CD4-positive, alpha-beta T cell treated with Interleukin-6 for 4 hours (primary cell): ENCODE data around the gene MCTP2.
"Not testable (repeated sequence)": the region's sequence is repeated elsewhere in the genome, so short reads cannot be mapped to it uniquely, and the experiment has no call there.

Experiments used
- DNase-seq: peaks from one replicate; pipeline ENCODE4 v3.0.0-alpha.2; 2020; ENCODE audit warnings: mixed read lengths

MCTP2 gene

DNA sequence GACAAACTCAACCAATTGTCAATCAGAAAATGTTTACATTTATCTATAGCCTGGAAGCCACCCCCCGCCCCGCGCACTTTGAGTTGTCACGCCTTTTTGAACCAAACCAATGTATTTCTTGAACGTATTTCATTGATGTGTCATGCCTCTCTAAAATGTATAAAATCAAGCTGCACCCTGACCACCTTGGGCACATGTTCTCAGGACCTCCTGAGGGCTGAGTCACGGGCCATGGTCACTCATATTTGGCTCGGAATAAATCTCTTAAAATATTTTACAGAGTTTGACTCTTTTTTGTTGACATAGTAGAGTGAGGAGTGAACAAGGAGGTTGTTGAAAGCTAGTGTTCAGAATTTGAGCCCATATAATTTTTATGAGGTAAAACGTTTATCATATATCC, 6.5 kb downstream of the MCTP2 start:
- no peak for DNase-seq

DNA sequence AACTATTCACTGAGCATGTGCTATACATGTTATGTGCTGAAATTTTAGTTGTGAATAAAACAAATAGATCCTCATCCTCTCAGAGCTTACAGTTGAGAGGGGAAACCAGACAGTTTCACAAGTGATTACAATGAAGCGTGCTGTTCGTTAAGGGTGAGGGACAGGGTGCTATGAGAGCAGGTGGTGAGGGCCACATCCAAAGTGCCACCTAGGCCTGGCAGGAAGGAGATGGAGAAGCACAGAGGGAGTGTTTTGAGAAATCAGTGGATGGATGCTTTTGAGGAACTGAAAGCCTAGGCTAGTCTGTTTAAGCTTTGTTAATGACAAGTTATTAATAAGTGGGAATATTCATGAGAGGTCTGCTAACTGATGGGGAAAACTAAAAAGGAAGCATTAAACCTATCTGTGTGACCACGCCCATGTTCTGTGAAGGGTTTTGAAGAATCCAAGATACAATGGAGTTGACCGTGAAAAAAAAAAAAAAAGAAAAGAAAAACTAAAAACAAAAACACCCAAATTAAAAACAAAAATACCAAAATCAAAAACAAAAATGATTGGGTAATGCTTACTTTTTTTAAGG, 7.3 kb downstream of the MCTP2 start:
- DNase-seq = no peak

DNA sequence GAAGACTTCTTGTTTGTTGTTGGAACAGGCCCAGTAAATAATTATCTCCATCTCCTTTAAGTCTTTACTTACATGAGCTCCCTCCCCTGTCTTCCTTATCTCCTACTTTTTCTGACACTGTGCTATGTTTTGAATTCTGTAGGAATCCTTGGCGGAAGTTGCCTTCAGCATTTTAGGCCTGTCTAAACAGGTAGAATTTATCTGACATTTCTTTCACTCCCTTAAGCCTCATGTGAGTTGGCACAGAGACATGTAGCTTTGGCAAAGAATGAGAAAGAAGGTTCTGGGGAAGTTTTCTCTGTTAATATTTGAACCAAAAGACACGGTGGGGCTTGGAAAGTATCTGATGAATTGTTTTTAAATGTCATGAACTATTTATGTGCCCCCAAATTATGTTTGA, 8.1 kb downstream of the MCTP2 start:
- DNase-seq = no peak

DNA sequence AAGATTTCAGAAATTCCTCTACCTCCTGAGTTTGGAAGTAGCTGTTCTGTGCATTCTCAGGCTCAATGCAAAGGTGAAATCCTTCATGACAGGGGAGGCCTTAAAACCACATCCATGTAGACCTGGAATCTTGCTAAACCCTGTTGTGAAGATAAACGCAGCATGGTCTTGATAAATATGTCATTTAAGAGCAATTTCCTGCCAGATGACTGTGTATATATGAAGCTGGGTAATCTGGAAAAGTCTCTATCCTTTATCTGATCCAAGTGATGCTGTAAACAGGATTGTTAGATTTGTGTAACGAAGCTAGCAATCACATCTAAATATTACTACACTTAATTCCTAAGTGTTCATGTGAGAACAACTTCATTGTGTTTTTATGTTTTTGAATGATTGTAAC, 9.1 kb downstream of the MCTP2 start:
- DNase-seq = no peak

DNA sequence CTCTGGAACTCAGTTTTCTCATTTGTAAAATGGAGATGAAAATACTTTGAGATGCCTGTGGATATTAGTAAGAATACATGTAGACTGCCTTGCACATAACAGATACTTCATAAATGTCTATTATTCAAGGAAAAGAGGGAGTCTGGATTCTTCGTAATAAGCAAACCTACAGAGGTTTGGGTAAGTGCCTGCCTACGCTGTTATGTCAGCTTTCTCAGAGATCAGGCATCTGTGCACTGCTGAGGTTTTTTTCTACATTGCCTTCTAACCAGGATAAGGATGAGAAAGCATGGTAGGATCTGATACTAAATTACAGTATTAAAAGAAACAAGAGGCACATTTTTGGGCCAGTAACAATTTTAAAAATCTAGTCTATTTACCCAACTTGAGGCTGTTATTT, 10.9 kb downstream of the MCTP2 start:
- no peak for DNase-seq

DNA sequence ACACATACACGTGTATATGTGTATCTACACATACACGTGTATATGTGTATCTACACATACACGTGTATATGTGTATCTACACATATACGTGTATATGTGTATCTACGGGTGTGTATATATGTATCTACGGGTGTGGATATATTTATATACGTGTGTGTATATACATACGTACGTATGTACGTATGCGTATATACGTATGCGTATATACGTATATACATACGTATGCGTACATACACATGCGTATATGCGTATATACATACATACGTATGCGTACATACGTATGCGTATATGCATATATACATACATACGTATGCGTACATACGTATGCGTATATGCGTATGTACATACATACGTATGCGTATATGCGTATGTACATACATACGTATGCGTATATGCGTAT, 11.6 kb downstream of the MCTP2 start:
- not testable (repeated sequence) for DNase-seq

DNA sequence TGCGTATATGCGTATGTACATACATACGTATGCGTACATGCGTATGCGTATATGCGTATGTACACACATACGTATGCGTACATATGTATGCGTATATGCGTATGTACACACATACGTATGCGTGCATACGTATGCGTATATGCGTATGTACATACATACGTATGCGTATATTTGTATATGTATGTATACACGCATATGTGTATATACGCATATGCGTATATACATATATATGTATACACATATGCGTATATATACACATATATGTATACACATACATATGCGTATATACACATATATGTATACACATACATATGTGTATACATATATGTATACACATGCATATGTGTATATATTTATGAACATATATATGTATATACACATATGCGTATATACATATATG, 12.1 kb downstream of the MCTP2 start:
- DNase-seq = no peak

DNA sequence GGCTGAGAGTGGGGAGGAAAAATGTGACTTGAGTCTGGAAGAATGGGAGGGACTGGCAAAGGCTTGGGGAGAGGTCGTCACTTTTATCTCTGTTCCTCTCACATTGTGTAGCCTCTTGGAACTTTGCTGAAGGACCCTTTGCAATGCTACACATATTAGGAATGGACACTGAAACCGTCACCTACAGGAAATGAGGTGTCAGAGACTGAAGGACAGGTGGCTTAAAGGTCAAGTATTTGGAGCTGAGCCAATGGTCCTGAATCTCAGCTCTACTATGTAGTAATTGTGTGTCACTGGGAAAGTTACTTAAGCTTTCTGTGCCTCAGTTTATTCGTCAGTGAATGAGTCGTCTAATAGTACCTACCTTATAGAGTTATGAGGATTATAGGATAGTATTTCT, 14.7 kb downstream of the MCTP2 start:
- no peak for DNase-seq

DNA sequence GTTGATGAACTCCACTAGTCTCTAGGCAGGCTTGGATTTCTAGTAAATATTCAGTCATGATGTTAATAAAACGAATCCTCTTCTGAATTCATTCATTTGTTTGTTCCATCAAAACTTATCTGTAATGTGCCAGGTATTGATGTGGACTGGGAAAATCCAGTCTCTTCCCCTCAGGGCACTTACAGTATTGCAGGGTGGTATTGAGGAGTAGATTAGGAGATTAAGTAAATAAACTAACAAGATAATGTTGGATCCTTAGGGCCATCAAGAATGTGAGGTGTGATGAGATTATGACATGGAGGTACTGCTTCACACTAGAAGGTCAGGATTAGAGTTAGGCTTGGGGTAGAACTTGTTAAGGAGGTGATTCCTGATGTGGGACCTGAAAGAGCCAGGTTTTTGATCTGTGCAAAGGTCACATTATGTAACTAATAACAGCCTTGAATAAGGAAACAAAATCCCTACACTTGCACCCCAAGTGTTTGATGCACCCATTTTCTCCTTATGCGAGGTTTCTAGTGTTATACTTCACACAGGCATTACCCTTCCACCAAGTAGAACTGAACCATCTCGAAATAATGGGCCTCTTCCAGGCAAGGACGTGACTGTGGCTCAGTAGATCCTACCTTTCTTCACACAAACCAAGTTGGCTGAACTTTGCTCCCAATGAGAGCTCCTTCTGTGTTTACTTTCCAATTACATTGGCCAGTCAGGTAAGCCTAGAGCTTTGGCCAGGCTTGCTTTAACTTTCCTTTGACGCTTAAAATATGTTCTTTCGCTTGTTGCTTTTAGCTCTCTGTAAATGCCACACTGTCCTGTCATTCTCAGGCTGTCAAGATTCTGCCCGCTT, 16.7 kb downstream of the MCTP2 start:
- no peak for DNase-seq

DNA sequence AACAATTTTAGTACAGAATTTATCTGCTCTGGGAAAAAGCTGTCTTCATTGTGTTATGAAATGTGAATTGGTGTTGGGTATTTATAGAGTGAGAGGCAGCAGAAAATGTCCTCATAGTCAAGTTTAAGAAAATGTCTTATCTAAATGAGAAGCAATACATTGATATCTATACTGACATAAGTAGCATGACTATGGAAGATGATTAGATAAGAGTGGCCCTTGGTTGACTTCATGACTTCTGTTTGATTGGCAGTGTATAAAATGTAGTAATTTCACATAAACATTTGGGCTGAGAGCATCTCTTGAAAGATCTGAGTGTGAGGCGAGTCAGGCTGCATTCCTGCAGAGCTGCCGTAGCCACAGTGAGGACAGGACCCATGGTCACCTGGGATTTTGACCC, 19.4 kb downstream of the MCTP2 start:
- no peak for DNase-seq

DNA sequence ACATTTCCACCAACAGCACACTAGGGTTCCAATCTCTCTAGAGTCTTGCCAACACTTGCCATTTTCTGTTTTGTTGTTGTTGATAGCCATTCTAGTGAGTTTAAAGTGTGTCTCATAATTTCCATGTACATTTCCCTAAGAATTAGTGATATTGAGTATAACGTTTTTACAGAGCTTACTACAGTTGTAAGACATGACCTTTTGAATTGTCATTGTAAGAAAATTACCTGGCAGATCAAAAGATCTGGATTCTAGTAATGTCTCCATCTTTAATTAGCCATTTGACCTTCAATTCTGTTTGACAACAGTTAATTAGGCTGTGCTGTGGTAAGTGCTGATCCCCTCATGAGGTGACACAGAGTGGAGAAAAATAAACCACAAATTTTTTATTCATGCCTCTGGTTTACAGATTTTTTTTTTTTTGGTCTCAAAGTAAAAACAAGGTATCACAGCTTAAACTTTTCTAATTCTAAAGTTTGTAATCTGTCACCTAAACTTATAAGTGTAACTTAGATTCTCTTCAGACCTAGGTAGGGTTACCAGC, 20.9 kb downstream of the MCTP2 start:
- no peak for DNase-seq

DNA sequence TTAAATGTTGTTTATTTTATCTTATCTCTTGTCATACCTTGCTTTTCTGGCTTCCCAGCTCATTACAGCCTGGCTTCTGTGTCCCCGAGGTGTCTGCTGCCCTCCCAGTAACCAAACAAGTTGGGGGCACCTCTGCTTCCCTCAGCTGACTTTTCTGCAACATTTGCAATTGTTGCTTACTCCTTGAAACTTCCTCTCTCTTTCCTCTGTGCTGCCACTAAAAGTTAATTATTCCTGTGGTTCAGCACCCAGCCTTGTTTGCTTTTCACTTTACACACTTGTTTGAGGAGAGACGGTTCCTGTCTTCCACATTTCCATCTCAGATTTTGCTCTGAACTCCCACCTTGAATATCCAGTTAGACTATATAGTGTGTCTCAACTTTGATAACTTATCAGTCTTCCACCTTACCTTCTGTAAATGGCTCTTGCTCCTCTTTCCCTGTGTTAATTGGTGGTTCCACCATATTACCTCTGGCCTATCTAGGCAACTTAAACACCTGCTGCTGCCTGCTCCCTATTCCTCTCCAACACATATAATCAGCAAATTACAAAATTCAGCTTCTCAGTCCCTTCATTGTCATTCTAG, 21.6 kb downstream of the MCTP2 start:
- DNase-seq = no peak

DNA sequence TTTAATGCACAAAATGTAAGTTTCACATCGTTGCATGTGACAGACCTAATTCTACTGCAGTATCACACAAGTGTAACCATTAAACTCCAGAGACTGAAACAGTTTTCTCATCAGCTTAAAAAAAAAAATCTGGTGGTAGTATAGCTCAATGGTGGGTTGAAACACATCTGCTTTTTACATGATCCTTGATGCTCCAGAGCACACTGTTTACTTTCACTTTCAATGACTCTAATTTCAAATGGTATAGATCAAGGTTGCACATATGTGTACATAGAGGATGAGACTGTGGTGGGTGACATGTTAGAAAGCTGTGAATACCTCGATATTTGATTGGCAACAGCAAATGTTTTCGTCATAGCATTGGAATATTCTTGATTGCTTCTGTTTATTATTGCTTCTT, 22.4 kb downstream of the MCTP2 start:
- no peak for DNase-seq

DNA sequence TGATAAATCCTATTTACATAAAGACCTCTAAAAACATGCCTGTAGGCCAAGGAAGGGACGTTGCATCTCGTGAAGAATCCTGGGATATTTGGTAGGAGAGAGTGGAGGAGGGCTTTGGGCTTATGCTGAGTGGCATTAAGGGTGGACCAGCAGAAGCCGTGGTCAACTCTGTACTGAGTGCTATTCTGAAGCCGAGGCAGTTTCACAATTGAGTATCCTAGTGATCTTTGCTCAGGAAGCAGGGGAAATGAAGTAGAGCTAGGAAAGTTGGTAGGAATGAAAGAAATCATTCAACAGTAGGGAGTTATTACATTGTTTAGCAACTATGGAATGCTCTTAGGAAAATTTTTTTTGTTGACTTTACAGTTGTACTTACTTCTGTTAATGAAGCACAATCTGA, 24.2 kb downstream of the MCTP2 start:
- no peak for DNase-seq

DNA sequence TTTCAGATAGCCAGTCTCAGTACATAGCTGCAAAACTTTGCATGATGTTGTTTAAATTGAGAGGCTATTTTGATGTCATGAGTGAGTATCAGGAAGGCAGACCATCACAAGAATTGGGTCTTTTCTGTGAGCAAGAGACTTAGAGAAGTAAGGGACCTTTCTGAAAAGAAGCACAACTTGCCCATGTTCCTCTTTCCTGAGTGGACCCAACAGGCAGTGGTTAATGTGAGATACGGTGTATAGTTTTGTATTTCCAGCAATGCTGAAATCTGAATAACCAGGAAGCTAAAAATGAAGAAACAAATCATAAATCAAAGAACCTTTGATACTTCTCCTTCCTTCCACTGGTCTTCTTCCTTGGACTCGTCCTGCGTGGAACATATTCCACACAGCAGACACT, 25.1 kb downstream of the MCTP2 start:
- no peak for DNase-seq

DNA sequence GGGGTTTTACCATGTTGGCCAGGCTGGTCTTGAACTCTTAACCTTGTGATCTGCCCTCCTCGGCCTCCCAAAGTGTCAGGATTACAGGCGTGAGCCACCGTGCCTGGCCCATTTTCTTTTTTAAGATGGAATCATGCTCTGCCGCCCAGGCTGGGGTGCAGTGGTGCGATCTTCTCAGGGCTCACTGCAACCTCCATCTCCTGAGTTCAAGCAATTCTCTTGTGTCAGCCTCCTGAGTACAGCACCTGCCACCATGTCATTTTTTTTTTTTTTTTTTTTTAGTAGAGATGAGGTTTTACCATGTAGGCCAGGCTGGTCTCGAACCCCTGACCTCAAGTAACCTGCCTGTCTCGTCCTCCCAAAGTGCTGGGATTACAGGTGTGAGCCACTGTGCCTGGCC, 26.4 kb downstream of the MCTP2 start:
- DNase-seq = not testable (repeated sequence)

DNA sequence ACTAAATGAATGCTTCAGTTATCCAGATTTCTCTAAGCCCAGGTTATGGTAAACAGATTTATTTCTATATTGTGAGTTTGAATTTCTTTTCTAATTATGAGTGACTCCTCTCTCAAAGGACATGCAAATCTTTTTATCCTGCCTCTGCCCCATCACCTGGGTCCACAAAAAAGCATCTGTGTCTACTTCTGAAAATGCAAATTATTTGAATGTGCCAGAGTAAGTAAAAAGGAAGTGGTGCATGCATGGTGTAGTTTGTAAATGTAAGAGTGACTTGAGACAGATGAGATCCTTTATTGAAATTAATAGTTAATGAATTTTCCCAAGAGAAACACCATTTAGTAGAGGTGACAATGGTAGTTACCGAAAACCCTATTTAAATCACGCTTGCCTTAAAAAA, 26.9 kb downstream of the MCTP2 start:
- no peak for DNase-seq

DNA sequence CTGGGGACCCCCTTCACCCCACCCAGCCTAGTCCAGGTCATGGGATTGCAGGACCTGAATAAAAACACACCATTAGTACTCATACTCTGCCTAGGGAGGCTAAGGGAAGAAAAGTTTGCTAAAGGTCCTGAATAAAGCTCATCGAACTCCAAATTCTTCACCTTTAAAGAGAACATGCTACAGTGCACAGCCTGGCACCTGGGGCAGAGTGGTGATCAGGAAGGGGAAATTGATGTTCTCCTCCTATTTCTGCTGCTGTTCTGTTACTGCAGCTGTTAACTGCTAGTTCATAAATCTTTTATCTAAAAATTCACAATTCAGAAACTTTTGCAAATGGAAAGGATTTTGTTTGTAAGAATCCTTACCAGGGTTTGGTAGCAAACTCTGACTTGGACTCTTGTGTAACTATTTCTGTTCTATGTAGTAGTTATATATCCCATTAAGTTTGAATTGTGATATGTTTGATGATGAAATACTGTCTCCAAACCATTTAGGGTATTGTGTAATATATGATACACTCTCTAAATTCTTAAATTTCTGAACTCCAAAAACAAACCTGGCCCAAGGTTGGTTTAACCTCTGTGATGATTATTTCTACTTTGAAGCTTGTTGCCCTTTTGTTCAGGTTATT, 27.9 kb downstream of the MCTP2 start:
- DNase-seq = no peak

DNA sequence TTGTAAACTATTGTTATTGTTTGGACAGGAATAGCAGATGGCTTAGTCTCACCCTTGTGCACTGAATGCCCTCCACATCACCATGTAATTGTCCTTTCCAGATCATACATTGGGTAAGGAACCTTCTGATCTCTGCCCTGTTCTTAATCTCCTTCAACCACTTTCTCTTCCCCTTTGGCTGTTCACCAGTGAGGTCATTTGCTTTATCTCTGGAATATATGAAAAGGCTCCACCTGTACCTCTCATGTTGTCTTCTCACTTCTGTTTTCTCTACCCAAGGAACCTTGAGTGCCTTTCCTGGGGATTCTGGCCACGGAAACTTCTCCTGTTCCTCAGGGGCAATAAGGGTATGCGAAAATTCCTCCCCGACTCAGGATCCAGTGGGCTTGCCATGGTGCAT, 28.5 kb downstream of the MCTP2 start:
- DNase-seq = no peak

DNA sequence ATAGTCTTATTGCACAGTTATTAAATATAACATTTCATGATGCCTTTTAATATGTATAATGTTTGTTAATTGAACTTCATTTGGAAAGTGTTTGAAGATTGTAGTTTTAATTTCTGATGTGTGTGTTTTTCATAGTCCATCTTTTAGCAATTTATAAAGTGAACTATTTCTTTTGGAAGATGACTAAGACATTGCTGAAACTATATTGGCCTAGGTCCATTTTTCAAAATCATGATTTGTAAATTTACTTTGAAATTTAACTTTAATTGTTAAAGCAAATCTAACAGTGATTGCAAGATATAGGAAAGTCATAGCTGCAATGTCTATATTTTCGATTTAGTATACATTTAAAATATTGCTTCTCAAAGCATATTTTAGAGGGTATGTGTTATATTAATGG, 30.8 kb downstream of the MCTP2 start:
- DNase-seq = no peak

DNA sequence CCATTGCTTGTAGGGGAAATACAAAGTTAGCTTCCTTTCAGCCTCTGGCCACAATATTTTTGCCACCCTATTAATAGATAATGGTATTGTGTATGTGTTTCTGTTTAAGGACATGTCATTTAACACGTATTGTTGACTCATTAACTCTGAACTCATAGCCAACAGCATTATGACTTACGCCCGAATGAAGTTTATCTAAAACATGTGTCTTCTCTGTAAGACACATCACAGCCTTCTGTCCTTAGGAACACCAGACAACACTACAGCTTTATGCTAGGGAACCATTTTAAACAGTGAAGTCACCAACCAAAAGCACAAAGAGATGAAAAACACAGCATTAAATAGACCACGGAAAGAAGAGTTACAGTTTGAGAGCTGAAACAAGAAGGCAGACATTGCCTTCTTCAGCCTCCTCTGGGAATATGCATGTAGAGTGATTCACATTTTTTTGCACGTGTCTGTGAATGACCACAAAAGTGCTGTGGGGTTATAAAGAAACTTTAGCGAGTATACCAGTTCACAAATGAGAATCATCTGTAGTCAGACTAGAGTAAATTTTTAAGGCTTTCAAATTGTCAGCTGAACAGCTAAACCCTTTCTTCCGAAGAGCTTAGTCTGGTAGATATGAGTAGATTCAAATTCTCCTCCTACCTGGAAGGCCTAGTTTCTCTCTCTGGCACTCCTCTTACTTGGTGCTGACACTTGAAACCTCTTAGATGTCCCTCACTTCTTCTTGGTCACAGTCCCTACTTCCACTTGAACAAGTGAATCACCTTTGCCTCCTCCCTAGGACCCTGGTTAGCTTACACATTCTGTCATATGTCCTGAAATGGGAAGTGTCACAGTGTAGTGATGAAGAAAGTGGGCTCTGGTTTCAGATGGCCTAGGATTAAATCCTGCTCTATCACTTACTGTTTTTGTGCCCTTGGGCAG, 32.2 kb downstream of the MCTP2 start:
- DNase-seq = no peak

DNA sequence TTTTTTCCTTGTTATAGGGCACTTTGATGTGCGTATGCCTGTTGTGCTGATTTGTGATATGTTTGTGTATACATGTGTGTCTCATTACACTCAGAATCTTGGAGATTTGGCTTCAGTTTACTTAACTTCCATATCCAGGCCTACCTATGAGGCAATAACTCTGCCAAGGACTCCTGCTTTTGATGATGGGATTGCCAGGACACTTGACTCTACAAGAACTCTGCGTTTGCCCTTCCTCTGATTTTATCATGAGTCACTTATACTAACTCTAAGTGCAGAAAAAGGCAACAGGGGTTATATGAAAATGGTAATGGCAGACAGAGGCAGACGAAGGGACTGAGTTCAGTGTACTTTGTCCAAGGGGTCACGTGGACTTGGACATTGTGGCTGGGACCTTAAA, 33.6 kb downstream of the MCTP2 start:
- no peak for DNase-seq

DNA sequence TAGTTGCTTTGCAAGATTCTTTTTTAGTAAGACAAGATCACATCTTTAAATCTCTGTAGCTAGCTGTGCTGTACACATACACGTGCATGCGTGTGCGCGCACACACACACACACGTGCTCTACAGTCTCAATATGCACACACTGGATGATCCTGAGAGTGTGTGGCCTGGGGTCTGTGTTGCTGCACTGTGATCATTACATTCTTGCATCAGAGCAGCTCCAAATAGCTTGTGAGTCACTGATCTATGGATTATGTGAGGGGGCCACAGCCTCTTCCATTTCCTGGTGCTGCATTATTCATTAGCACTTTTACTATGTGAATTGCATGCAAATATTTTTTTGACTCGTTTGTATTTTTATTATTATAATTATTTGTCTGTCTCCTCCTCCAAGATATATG, 34.6 kb downstream of the MCTP2 start:
- no peak for DNase-seq
